ENCODE results near the gene SEMA4G. TPM values are rescaled to one million over a fixed set of nuclear protein-coding genes. Genes with fewer than 3 reads are reported as not detected.

Gene SEMA4G
- total and polyA plus RNA-seq, 2 of the 8 experiments (the other 6 are each of a cell fraction or from before 2014, with no cell fraction given): 7.1 to 18.2 TPM

DNA sequence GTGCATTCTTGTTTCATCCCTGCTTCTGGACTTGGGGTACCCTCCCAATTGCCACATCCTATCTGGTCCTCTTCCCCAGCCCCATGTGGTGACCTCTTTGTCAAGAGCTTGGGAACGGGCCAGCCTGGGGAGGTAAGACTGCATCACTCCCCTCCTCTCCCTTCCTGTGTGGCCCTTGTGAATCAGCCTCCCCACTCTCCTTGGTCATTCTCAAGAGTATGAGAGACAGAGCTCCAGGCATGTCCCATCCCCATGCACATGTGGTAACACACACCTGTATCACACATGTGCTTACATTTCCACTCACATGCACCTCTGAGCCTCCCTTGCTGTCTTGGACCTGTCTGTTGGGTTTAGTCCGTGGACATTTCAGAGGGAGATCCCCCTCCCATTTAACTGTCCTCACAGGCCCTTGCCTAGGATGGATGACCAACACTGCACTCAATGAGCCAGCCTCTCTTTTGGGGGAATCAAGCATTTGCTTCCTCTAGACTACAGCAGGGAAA is 15.4 kb downstream of the SEMA4G start:
- H2BK20ac ChIP-seq (ENCODE audit: low read length): no peak overlapping the region
- H3K23me2 ChIP-seq (ENCODE audit: low read depth, low read length): peaks cover 9% of the 10 kb centered on the region; the same call in 1 of the 2 replicates
- H3K9ac ChIP-seq (replicated peaks in 1 of 4; ENCODE audit: extremely low read depth in 1 of 4, low read depth in 3 of 4, low read length in 3 of 4): no peak overlapping the region
- H3K27ac ChIP-seq (ENCODE audit: low read depth, low read length): no peak overlapping the region
- H3K23ac ChIP-seq (ENCODE audit: insufficient read length): no peak overlapping the region
- peaks cover 0 to 13% of the 10 kb centered on the region in 2 experiments for H4K20me1 ChIP-seq (replicated peaks in 1 of 2; ENCODE audit: control insufficient read depth in 1 of 2, insufficient read depth in 2 of 2, low read length in 2 of 2)
- CTCF ChIA-PET (ENCODE audit: partially characterized antibody): interaction anchor here (0.7 to 26.8 kb wide), 8 partner anchors 9 to 230 kb away, joined by 3 to 464 read pairs (median 7); no protein-coding TSS in a partner anchor
- H3K4ac ChIP-seq (replicated peaks; ENCODE audit: insufficient read length, low read depth, low read length): no peak overlapping the region
- H2BK15ac ChIP-seq (ENCODE audit: low read length): no peak overlapping the region
- no peak overlapping the region for H2AK5ac ChIP-seq (ENCODE audit: low read depth, low read length)
- no peak overlapping the region for H3K14ac ChIP-seq (ENCODE audit: insufficient read length)
- no peak overlapping the region for H2BK12ac ChIP-seq (ENCODE audit: low read depth, low read length)
- H3K4me1 ChIP-seq (replicated peaks in 1 of 4; ENCODE audit: control insufficient read depth in 3 of 4, insufficient read depth in 4 of 4, low read length in 3 of 4): peaks cover 0 to 12% (median 5%) of the 10 kb centered on the region in 4 experiments; a peak in 4 of 7 replicates
- no peak overlapping the region for H2AFZ ChIP-seq (ENCODE audit: low read length)
- no peak overlapping the region for H2BK120ac ChIP-seq (replicated peaks; ENCODE audit: low read depth, low read length)
- POLR2A ChIA-PET (ENCODE audit: partially characterized antibody): interaction anchor here (0.6 to 1.7 kb wide), 6 partner anchors 8 to 29 kb away, joined by 3 to 7 read pairs (median 3); partner anchors contain the start of gene SEMA4G
- peaks cover 15% of the 10 kb centered on the region for H3K79me1 ChIP-seq (ENCODE audit: low read depth, low read length)
- peaks cover 5 to 28% (median 14%) of the 10 kb centered on the region in 4 experiments for H3K36me3 ChIP-seq (ENCODE audit: control insufficient read depth in 2 of 4, insufficient read depth in 4 of 4, low read length in 3 of 4)
- H3K56ac ChIP-seq (replicated peaks; ENCODE audit: insufficient read length, low read depth, low read length): no peak overlapping the region
- H3K9me3 ChIP-seq (ENCODE audit: insufficient read depth in 2 of 2, low read depth in 1 of 2, low read length in 1 of 2): no peaks in the 10 kb centered on the region
- DNase-seq (ENCODE audit: low read depth in 1 of 2, low spot score in 2 of 2): no peak
- FAIRE-seq: no peak
- H4K91ac ChIP-seq (replicated peaks; ENCODE audit: insufficient read length, low read length): no peak overlapping the region
- no peak overlapping the region for H2BK5ac ChIP-seq (ENCODE audit: low read depth, low read length)
- peaks cover 17 to 33% of the 10 kb centered on the region in 2 experiments for H3K79me2 ChIP-seq (ENCODE audit: control insufficient read depth in 1 of 2, insufficient read depth in 2 of 2, low read length in 2 of 2)
- H3K18ac ChIP-seq (ENCODE audit: extremely low read depth, low read length): no peak overlapping the region
- no peaks in the 10 kb centered on the region for H3K27me3 ChIP-seq (replicated peaks in 1 of 4; ENCODE audit: control insufficient read depth in 3 of 4, extremely low read depth in 1 of 4, insufficient read depth in 3 of 4, low read length in 3 of 4)
- no peak overlapping the region for H3K4me3 ChIP-seq (ENCODE audit: extremely low read depth in 1 of 4, insufficient read depth in 2 of 4, low read depth in 3 of 4, low read length in 4 of 4)
- WGBS, 2 experiments (ENCODE audit: extremely low coverage in 1 of 2, insufficient coverage in 1 of 2, insufficient read length in 1 of 2, insufficient replicate concordance in 2 of 2, low coverage in 1 of 2, low lambda C conversion rate in 2 of 2, missing lambda C conversion rate in 1 of 2): 85% methylated on average over 2 of the region's 2 CpGs; no CpG with 5 or more reads in 1 of the 2 experiments
- no peak overlapping the region for H4K8ac ChIP-seq (ENCODE audit: extremely low read depth, insufficient read depth, low read length)
- H3K4me2 ChIP-seq (ENCODE audit: insufficient read depth in 1 of 2, low read depth in 2 of 2, low read length in 2 of 2): no peak overlapping the region
- no peak overlapping the region for H4K5ac ChIP-seq (ENCODE audit: insufficient read length, low read depth, low read length)

Data from H1 (cell line).